ENCODE measurements around the gene PRPF4.

- TF ChIP-seq CTCF (IDR thresholded peaks at IDR 0.05) (no peak), ZFX (IDR thresholded peaks at IDR 0.05; ENCODE audit: borderline replicate concordance) (no peak)
Measured at GRCh38 chr9:113257863-113258262, 17.6 kb upstream of the PRPF4 start.
